B cell (primary cell): ENCODE data around the gene CYP2W1. TPM values are rescaled to one million over a fixed set of nuclear protein-coding genes. Genes with fewer than 3 reads are reported as not detected.

Experiments used
- ATAC-seq: fragments of 200-7000 bp; cut with Tn5 transposase; one replicate; pipeline ENCODE4 v1.10.0; 2021; ENCODE audit warnings: low read depth, mild to moderate bottlenecking, moderate number of reproducible peaks, moderate library complexity
- CTCF ChIA-PET: fragments of 350-600 bp; sonication (Branson Sonifier 250); formaldehyde crosslinking; loops from one replicate; lab custom pipeline; 2021; ENCODE audit warnings: antibody characterized with exemption, inconsistent platforms; lab: Charles Lee
- POLR2A ChIA-PET: fragments of 350-600 bp; sonication (Branson Sonifier 250); formaldehyde crosslinking; loops from one replicate; lab custom pipeline; 2021; ENCODE audit warnings: antibody characterized with exemption; lab: Charles Lee
- DNase-seq: peaks from one replicate; pipeline ENCODE4 v3.0.0; 2013
- H2AFZ ChIP-seq: 2 replicates; pipeline ENCODE4 v1.6.1; 2012; ENCODE audit warnings: mild to moderate bottlenecking, low read depth, low read length; ENCODE audit not compliant: insufficient read depth, poor library complexity, severe bottlenecking
- H3K27ac ChIP-seq, 2 donors: 1 replicate in 1 of 2; 2 replicates in 1 of 2; pipeline ENCODE4 v1.5.1; 2012 to 2013; ENCODE audit warnings: low read length in 2 of 2, mild to moderate bottlenecking in 2 of 2, moderate library complexity in 1 of 2
- H3K27me3 ChIP-seq, 4 experiments: fragments of 200-600 bp in 1 of 4; sonication (generic) in 1 of 4; replicated peaks in 1 of 4; 1 replicate in 2 of 4; 2 replicates in 2 of 4; pipeline versions ENCODE4 v1.6.1 to v1.7.0; 2013 to 2016; ENCODE audit warnings: low read length in 3 of 4, mild to moderate bottlenecking in 2 of 4, mixed read lengths in 1 of 4, moderate library complexity in 1 of 4; ENCODE audit not compliant: insufficient read depth in 4 of 4, control insufficient read depth in 3 of 4; ENCODE audit errors: control extremely low read depth in 1 of 4
- H3K36me3 ChIP-seq, 2 experiments: replicated peaks in 1 of 2; 1 replicate in 1 of 2; 2 replicates in 1 of 2; pipeline versions ENCODE4 v1.6.1 to v1.7.1; 2013; ENCODE audit warnings: low read length in 1 of 2; ENCODE audit not compliant: insufficient read depth in 2 of 2, control insufficient read depth in 1 of 2; ENCODE audit errors: control extremely low read depth in 1 of 2, extremely low read depth in 1 of 2
- H3K4me1 ChIP-seq, 2 donors: fragments of 200-600 bp in 1 of 2; sonication (generic) in 1 of 2; 1 replicate in 1 of 2; 2 replicates in 1 of 2; pipeline versions ENCODE4 v1.5.1 to v1.6.1; 2013 to 2017; ENCODE audit warnings: low read length in 2 of 2; ENCODE audit not compliant: control insufficient read depth in 2 of 2, insufficient read depth in 2 of 2
- H3K4me2 ChIP-seq: replicated peaks from 2 replicates; pipeline ENCODE3; 2012; ENCODE audit warnings: mild to moderate bottlenecking, low read depth, low read length; ENCODE audit not compliant: poor library complexity, severe bottlenecking
- H3K4me3 ChIP-seq, 5 experiments: fragments of 200-600 bp in 1 of 5; sonication (generic) in 1 of 5; 1 replicate in 3 of 5; 2 replicates in 2 of 5; pipeline versions ENCODE4 v1.5.1 to v1.7.0; 2011 to 2016; ENCODE audit warnings: low read length in 4 of 5, mild to moderate bottlenecking in 4 of 5, low read depth in 2 of 5, control low read depth in 1 of 5, moderate library complexity in 1 of 5; ENCODE audit not compliant: insufficient read depth in 1 of 5; ENCODE audit errors: control extremely low read depth in 1 of 5, extremely low read depth in 1 of 5
- H3K79me2 ChIP-seq: fragments of 200-600 bp; sonication (generic); one replicate; pipeline ENCODE4 v1.6.0; 2016; ENCODE audit warnings: low read length; ENCODE audit not compliant: control insufficient read depth, insufficient read depth
- H3K9ac ChIP-seq: fragments of 200-600 bp; sonication (generic); 2 replicates; pipeline ENCODE4 v1.6.1; 2017; ENCODE audit warnings: mild to moderate bottlenecking, low read length, moderate library complexity
- H3K9me3 ChIP-seq, 3 donors: one replicate each; pipeline versions ENCODE4 v1.6.1 to v1.7.1; 2013; ENCODE audit warnings: low read length in 2 of 3; ENCODE audit not compliant: control insufficient read depth in 2 of 3, insufficient read depth in 1 of 3; ENCODE audit errors: control extremely low read depth in 1 of 3
- H4K20me1 ChIP-seq: 2 replicates; pipeline ENCODE4 v1.6.0; 2012; ENCODE audit warnings: mild to moderate bottlenecking, low read length; ENCODE audit not compliant: insufficient read depth, control insufficient read depth, poor library complexity, severe bottlenecking
- H3K27ac Mint-ChIP-seq: one replicate; pipeline ENCODE4 v1.8.0; 2021; ENCODE audit warnings: mixed read lengths
- H3K27me3 Mint-ChIP-seq: one replicate; pipeline ENCODE4 v1.8.0; 2021; ENCODE audit warnings: mixed read lengths
- H3K4me1 Mint-ChIP-seq: one replicate; pipeline ENCODE4 v1.8.0; 2021; ENCODE audit warnings: mixed read lengths
- H3K4me3 Mint-ChIP-seq: one replicate; pipeline ENCODE4 v1.8.0; 2021; ENCODE audit warnings: mixed read lengths
- H3K9me3 Mint-ChIP-seq: one replicate; pipeline ENCODE4 v1.8.0; 2022; ENCODE audit warnings: mixed read lengths; ENCODE audit not compliant: insufficient read depth
- EZH2 ChIP-seq: IDR thresholded peaks from 2 replicates; pipeline ENCODE4 v1.6.1; 2012; ENCODE audit warnings: borderline replicate concordance, low read depth, mild to moderate bottlenecking, moderate library complexity, low read length; ENCODE audit not compliant: insufficient read depth, poor library complexity, severe bottlenecking
- WGBS: methylation state at CpG from one replicate; pipeline ENCODE4 v1.1.5; 2013; ENCODE audit warnings: missing lambda C conversion rate; ENCODE audit not compliant: insufficient coverage; 5-methylcytosine and 5-hydroxymethylcytosine counted together
- intact Hi-C: fragments of 100-400 bp; cut with micrococcal nuclease; formaldehyde crosslinking; loops from one replicate; pipeline ENCODE4 v1.10.0; 2022
- polyA plus RNA-seq: library from polyadenylated mRNA; depleted of rRNA; stranded (reverse); fragments of >200 nt; gene quantifications from 2 replicates; pipeline ENCODE4 v1.2.3, GENCODE V29; 2012
- total RNA-seq, 2 donors: library from RNA; stranded (reverse); fragments of 120-200 nt in 1 of 2; gene quantifications; 1 replicate in 1 of 2; 2 replicates in 1 of 2; pipeline versions ENCODE4 v1.2.3 to v1.2.4, GENCODE V29; 2013 to 2022
- TF ChIP-seq, protein P1 (sequence below): fragments of 200-600 bp; IDR thresholded peaks from one replicate; pipeline ENCODE4 v1.8.0; 2022; ENCODE audit warnings: antibody characterized with exemption, mild to moderate bottlenecking

CYP2W1 gene
- total and polyA plus RNA-seq, 2 donors (not counting 1 experiment from before 2014, with no cell fraction given), result not detected

DNA sequence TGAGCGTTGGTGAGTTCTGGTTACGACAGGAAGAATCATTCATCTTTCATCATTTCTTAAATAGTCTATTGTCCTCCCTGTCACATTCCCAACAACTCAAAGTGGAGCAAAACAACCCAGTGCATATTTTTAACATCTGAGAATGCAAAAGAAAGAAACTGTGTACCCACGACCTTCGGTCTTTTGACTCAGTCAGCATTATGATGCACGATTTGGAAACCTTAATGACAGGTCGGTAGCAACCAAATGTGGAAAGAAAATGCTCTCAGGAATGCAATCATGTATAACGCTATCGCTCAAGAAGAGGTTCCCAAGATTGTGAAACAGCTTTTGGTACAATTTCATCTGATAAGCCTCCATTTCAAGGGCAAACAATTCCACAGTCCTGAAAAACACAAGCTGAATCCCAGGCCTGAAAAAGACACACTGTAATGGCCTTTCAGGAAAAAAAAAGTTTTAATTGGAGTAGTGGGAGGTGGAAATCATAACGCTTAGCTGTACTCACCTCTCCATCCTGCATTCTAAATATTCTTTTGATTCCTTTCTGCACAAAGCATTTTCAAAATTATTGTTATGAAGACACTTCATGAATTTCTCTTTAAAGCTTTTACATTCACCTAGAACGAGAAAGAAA is 10.2 kb upstream of the CYP2W1 start:
- H2AFZ ChIP-seq, result no peak overlapping the region
- H3K4me3 ChIP-seq, result no peak overlapping the region
- peaks cover 73% of the 10 kb centered on the region for H4K20me1 ChIP-seq
- no peak overlapping the region for H3K9ac ChIP-seq
- H3K9me3 ChIP-seq, result peaks cover 0 to 4% (median 0%) of the 10 kb centered on the region in 3 donors
- Mint-ChIP-seq H3K27me3 (no peaks in the 10 kb centered on the region), H3K9me3 (no peaks in the 10 kb centered on the region), H3K4me3 (peak overlapping the region; percentile 41), H3K27ac (no peak overlapping the region), H3K4me1 (peaks cover 26% of the 10 kb centered on the region)
- 87% methylated on average over 7 of the region's 10 CpGs for WGBS
- H3K27ac ChIP-seq, result no peak overlapping the region
- H3K4me1 ChIP-seq, result peaks cover 16 to 22% of the 10 kb centered on the region in 2 donors
- DNase-seq, result no peak
- H3K27me3 ChIP-seq, result no peaks in the 10 kb centered on the region
- intact Hi-C loops, result loop anchor here (10.0 kb wide), 1 partner anchor 188 kb away; no protein-coding TSS in a partner anchor
- POLR2A ChIA-PET, result no interaction called here
- CTCF ChIA-PET, result interaction anchor here (1.3 to 3.6 kb wide), 6 partner anchors 19 to 204 kb away, joined by 4 to 23 read pairs (median 6); no protein-coding TSS in a partner anchor
- H3K79me2 ChIP-seq, result peaks cover 58% of the 10 kb centered on the region
- H3K36me3 ChIP-seq, result peaks cover 4 to 45% of the 10 kb centered on the region in 2 experiments
- no peak overlapping the region for H3K4me2 ChIP-seq
- no peak for ATAC-seq
- TF ChIP-seq, protein P1, sequence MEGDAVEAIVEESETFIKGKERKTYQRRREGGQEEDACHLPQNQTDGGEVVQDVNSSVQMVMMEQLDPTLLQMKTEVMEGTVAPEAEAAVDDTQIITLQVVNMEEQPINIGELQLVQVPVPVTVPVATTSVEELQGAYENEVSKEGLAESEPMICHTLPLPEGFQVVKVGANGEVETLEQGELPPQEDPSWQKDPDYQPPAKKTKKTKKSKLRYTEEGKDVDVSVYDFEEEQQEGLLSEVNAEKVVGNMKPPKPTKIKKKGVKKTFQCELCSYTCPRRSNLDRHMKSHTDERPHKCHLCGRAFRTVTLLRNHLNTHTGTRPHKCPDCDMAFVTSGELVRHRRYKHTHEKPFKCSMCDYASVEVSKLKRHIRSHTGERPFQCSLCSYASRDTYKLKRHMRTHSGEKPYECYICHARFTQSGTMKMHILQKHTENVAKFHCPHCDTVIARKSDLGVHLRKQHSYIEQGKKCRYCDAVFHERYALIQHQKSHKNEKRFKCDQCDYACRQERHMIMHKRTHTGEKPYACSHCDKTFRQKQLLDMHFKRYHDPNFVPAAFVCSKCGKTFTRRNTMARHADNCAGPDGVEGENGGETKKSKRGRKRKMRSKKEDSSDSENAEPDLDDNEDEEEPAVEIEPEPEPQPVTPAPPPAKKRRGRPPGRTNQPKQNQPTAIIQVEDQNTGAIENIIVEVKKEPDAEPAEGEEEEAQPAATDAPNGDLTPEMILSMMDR, result no peak
- TF ChIP-seq EZH2, result no peak

DNA sequence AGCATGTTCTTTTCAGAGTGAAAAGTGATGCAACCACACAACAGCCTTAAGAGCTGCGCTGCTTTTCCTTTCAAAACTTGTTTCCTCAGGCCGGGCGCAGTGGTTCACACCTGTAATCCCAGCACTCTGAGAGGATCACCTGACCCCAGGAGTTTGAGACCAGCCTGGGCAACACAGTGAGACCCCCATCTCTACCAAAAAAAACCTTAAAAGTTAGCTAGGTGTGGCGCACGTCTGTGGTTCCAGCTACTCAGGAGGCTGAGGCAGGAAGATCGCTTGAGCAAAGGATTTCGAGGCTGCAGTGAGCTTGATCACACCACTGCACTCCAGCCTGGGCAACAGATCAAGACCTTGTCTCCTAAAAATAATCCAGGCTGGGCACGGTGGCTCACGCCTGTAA is 9.7 kb upstream of the CYP2W1 start:
- Histone ChIP-seq H3K36me3 (peaks cover 4 to 40% of the 10 kb centered on the region in 2 experiments), H3K9me3 (peaks cover 0 to 4% (median 0%) of the 10 kb centered on the region in 3 donors), H4K20me1 (peaks cover 68% of the 10 kb centered on the region), H3K4me3 (no peak overlapping the region), H3K79me2 (peaks cover 56% of the 10 kb centered on the region), H2AFZ (no peak overlapping the region), H3K27me3 (no peaks in the 10 kb centered on the region), H3K27ac (no peak overlapping the region), H3K9ac (no peak overlapping the region), H3K4me1 (peaks cover 16 to 22% of the 10 kb centered on the region in 2 donors), H3K4me2 (no peak overlapping the region)
- no peaks in the 10 kb centered on the region for H3K9me3 Mint-ChIP-seq
- no peaks in the 10 kb centered on the region for H3K27me3 Mint-ChIP-seq
- WGBS, result 98% methylated on average over 9 of the region's 9 CpGs
- CTCF ChIA-PET, result interaction anchor here (0.6 to 3.6 kb wide), 7 partner anchors 19 to 203 kb away, joined by 3 to 23 read pairs (median 5); no protein-coding TSS in a partner anchor
- no peak for TF ChIP-seq EZH2
- TF ChIP-seq, protein P1, result no peak
- DNase-seq (no peak), ATAC-seq (no peak)
- intact Hi-C loops, result loop anchor here (10.0 kb wide), 1 partner anchor 189 kb away; no protein-coding TSS in a partner anchor
- POLR2A ChIA-PET, result no interaction called here
- H3K4me3 Mint-ChIP-seq, result peak overlapping the region; percentile 41
- peaks cover 26% of the 10 kb centered on the region for H3K4me1 Mint-ChIP-seq
- H3K27ac Mint-ChIP-seq, result no peak overlapping the region
